C1 segment of cervical spinal cord (tissue), 14 donors: ENCODE results near the gene VSX1.
A peak's percentile ranks its signal among the peaks of the same experiment; 100 is the strongest.

Source experiments
- DNase-seq, 14 donors: peaks; one replicate each; lab custom pipeline; 2025; lab: John Stamatoyannopoulos, UW

The VSX1 gene

GRCh38 chr20:25087186-25087929 lies 5.4 kb upstream of the VSX1 start:
- no peak for DNase-seq

- DNase-seq: no peak
Observed at GRCh38 chr20:25085756-25086495, 4.0 kb upstream of the VSX1 start.

- peak in 1 of 14 donors; percentile 39 for DNase-seq
Observed at GRCh38 chr20:25084626-25085187, 2.8 kb upstream of the VSX1 start.

- DNase-seq: peak in 1 of 14 donors; percentile 54
Observed at GRCh38 chr20:25083773-25084625, 2.1 kb upstream of the VSX1 start.

GRCh38 chr20:25083141-25083772 lies 1.3 kb upstream of the VSX1 start:
- DNase-seq: no peak

GRCh38 chr20:25082498-25082873 lies 545 bp upstream of the VSX1 start:
- DNase-seq: no peak

GRCh38 chr20:25081065-25081729 lies 744 bp downstream of the VSX1 start:
- peak in 1 of 14 donors; percentile 14 for DNase-seq

GRCh38 chr20:25079171-25079570 lies 2.8 kb downstream of the VSX1 start:
- no peak for DNase-seq

GRCh38 chr20:25078662-25079061 lies 3.3 kb downstream of the VSX1 start:
- no peak for DNase-seq

- peak in 5 of 14 donors; percentile 37 to 82 (median 65) for DNase-seq
Observed at GRCh38 chr20:25077610-25078169, 4.3 kb downstream of the VSX1 start.

GRCh38 chr20:25076731-25077609 lies 5.0 kb downstream of the VSX1 start:
- DNase-seq: peak in 2 of 14 donors; percentile 31 to 91

GRCh38 chr20:25076201-25076600 lies 5.7 kb downstream of the VSX1 start:
- DNase-seq: no peak

- DNase-seq: no peak
Observed at GRCh38 chr20:25073544-25073943, 8.4 kb downstream of the VSX1 start.

- no peak for DNase-seq
Observed at GRCh38 chr20:25072226-25072811, 9.6 kb downstream of the VSX1 start.

- no peak for DNase-seq
Observed at GRCh38 chr20:25071734-25072133, 10.2 kb downstream of the VSX1 start.

- no peak for DNase-seq
Observed at GRCh38 chr20:25070821-25071473, 11.0 kb downstream of the VSX1 start.

GRCh38 chr20:25067102-25067987 lies 14.6 kb downstream of the VSX1 start:
- DNase-seq: no peak
